Urinary bladder (tissue), 4 donors: ENCODE data around the gene RYR1. TPM values are rescaled to one million over a fixed set of nuclear protein-coding genes. Genes with fewer than 3 reads are reported as not detected.
"Not testable (repeated sequence)": the region's sequence is repeated elsewhere in the genome, so short reads cannot be mapped to it uniquely, and the experiment has no call there.

Source experiments
- DNase-seq: peaks from one replicate; pipeline ENCODE4 v3.0.0-alpha.2; 2015; ENCODE audit errors: extremely low spot score
- H3K27ac ChIP-seq: one replicate; pipeline ENCODE4 v1.5.1; 2013; ENCODE audit warnings: low read depth, mild to moderate bottlenecking, moderate library complexity
- H3K36me3 ChIP-seq: one replicate; pipeline ENCODE4 v1.6.1; 2013; ENCODE audit warnings: mild to moderate bottlenecking, moderate library complexity; ENCODE audit not compliant: insufficient read depth
- H3K4me1 ChIP-seq: one replicate; pipeline ENCODE4 v1.6.1; 2013; ENCODE audit warnings: mild to moderate bottlenecking, moderate library complexity; ENCODE audit not compliant: insufficient read depth
- H3K4me3 ChIP-seq: one replicate; pipeline ENCODE4 v1.5.1; 2013; ENCODE audit warnings: low read depth, low read length
- WGBS: extraction: QIAGEN DNeasy Blood & Tissue Kit; methylation state at CpG from one replicate; pipeline ENCODE4 v1.1.7; 2013; 5-methylcytosine and 5-hydroxymethylcytosine counted together
- polyA plus RNA-seq: library from polyadenylated mRNA; stranded (reverse); fragments of 200-250 nt; gene quantifications from one replicate; pipeline ENCODE4 v1.2.3, GENCODE V29; 2013
- total RNA-seq: library from RNA; depleted of rRNA; stranded (reverse); fragments of >200 nt; gene quantifications from one replicate; pipeline ENCODE4 v1.2.3, GENCODE V29; 2014
- donor health status: healthy with polysubstance abuse.
- donor health status: healthy.

Gene RYR1
- total and polyA plus RNA-seq, 2 donors: 1.1 to 5.3 TPM

DNA sequence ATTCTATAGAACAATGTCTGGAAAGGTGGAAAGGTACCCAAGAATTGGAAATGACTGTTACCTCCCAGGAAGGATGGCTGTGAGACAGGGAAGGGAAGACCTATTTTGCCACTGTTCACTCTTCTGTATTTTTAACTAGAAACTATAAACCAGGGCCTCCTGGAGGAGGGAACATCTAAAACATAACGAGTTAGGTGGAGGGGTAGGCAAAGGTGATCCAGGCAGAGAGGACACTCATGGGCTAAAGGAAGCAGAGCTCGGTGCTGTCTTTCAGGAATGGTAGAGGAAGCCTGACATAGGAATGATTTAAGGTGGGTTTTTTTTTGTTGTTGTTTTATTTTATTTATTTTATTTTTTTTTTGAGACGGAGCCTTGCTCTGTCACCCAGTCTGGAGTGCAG, 191.3 kb downstream of the RYR1 start:
- Histone ChIP-seq H3K4me3 (no peak overlapping the region), H3K36me3 (peaks cover 11% of the 10 kb centered on the region), H3K27ac (no peak overlapping the region), H3K4me1 (no peaks in the 10 kb centered on the region)
- no peak for DNase-seq
- 84% methylated on average over 3 of the region's 3 CpGs for WGBS

DNA sequence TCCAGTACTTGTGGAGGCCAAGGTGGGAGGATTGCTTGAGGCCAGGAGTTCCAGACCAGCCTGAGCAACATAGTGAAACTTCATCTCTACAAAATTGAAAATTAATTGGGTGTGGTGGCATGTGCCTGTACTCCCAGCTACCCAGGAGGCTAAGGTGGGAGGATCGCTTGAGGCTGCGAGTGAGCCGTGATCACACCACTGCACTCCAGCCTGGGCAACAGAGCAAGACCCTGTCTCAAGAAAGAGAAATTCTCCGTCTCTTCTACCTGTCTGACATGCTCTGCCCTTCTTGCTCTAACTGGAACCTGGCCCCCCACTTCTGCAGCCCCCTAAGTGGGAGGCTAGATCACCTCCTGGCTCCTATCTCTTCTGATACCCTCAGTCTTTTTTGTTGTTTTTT, 192.9 kb downstream of the RYR1 start:
- no peaks in the 10 kb centered on the region for H3K4me1 ChIP-seq
- no peak overlapping the region for H3K27ac ChIP-seq
- DNase-seq: no peak
- H3K36me3 ChIP-seq: peaks cover 13% of the 10 kb centered on the region
- WGBS: 97% methylated on average over 4 of the region's 4 CpGs
- H3K4me3 ChIP-seq: no peak overlapping the region

GRCh38 chr19:38629568-38629967, 196.1 kb downstream of the RYR1 start:
- WGBS: 94% methylated on average over 6 of the region's 6 CpGs
- Histone ChIP-seq H3K36me3 (peaks cover 10% of the 10 kb centered on the region), H3K4me3 (no peak overlapping the region), H3K27ac (no peak overlapping the region), H3K4me1 (no peaks in the 10 kb centered on the region)
- DNase-seq: no peak

- H3K27ac ChIP-seq, H3K36me3 ChIP-seq, H3K4me1 ChIP-seq, H3K4me3 ChIP-seq, DNase-seq: not testable (repeated sequence)
- 57% methylated on average over 11 of the region's 11 CpGs for WGBS
These were observed 197.8 kb downstream of the RYR1 start for GRCh38 chr19:38631301-38631700.

GRCh38 chr19:38631811-38632475, 198.5 kb downstream of the RYR1 start:
- 60% methylated on average over 7 of the region's 7 CpGs for WGBS
- not testable (repeated sequence) for H3K4me3 ChIP-seq, H3K36me3 ChIP-seq, H3K27ac ChIP-seq, DNase-seq, H3K4me1 ChIP-seq

DNA sequence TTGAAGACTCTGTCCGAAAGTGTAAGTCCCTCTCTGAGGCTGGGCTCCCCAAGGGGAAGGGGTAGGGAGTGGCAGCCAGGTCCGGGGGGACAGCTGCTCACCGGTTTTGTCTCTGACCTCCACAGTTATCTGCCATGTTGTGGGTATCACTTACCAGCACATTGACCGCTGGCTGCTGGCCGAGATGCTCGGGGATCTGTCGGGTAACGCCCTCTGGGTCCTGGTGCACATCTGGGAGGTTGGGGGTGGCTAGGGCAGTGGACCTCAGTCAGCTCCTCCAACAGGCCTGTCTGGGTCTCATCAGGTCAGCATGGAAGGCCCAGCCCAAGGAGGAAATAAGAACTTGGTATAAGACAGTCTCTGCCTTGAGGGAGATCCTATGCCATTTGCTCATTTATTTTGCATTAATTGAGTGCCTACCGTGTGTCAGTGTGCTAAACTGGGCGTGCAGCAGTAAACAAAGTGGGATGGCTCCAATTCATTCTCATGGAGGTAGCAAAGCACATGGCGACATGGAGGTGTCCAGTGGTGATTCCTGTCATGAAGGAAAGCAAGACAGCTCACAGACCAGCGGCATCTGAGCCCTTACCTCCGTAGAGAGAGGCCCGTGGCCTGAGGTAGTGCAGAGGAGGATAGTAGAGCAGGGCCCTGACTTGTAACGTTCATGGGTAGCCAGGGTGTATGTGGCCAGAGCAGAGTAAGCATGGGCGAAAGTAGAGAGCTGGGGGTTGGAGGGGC, 199.2 kb downstream of the RYR1 start:
- 90% methylated on average over 16 of the region's 16 CpGs for WGBS
- DNase-seq: no peak
- peaks cover 4% of the 10 kb centered on the region for H3K36me3 ChIP-seq
- no peak overlapping the region for H3K4me3 ChIP-seq
- H3K4me1 ChIP-seq: no peaks in the 10 kb centered on the region
- H3K27ac ChIP-seq: no peak overlapping the region

- 64% methylated on average over 17 of the region's 17 CpGs for WGBS
- no peak overlapping the region for H3K27ac ChIP-seq
- DNase-seq: no peak
- peaks cover 1% of the 10 kb centered on the region for H3K36me3 ChIP-seq
- no peak overlapping the region for H3K4me3 ChIP-seq
- no peaks in the 10 kb centered on the region for H3K4me1 ChIP-seq
These were observed 201.4 kb downstream of the RYR1 start for GRCh38 chr19:38634757-38635482.

DNA sequence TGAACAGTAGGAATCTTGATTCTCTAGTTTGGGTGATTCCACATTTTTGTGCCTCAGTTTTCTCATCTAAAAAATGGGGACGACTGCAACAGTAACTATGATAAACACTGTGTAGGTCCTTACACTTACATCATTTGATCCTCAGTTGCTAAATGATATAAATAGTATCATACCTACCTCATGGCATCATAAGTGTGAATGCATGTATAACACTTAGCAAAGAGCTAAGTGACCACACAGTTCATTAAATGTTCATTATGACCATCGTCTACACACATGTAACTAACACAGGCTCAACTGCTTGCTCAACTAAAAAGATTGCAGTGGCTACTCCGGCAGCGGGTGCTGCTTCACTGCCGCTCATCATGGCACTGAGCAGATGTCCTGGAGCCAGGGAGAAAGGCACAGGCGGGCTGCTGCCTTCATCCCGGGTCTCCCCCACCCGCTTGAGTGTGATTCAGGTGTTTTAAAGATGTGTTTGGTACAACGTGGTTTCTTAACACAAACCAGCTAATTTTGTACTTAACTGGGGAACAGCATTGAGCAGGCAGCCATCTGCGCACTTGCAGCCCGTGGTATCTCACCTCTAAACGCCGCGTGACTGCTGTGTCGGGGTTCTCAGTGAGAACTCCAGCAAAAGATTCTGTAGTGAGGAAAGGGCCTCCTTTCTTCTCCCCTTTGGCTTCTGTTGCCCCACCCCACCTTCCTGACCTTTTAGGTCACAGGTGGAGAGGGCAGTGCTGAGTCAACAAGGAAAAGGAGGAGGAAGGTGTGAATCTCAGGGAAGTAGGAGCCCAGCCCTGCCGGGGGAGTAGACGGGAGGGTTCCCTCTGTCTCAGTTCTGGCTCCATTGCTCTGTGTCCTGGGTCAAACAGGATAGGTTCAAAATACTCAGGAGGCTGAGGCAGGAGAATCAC, 202.2 kb downstream of the RYR1 start:
- no peak for DNase-seq
- Histone ChIP-seq H3K27ac (no peak overlapping the region), H3K4me3 (no peak overlapping the region), H3K36me3 (no peaks in the 10 kb centered on the region), H3K4me1 (no peaks in the 10 kb centered on the region)
- WGBS: 85% methylated on average over 17 of the region's 17 CpGs

Other genes starting within 250 kb of the RYR1 start
- gene DPF1, start 209.5 kb upstream of the RYR1 start, total RNA-seq: 1.1 TPM
- gene DPF1, start 209.5 kb upstream of the RYR1 start, polyA plus RNA-seq: 0.24 TPM
- 5.9 TPM for gene PPP1R14A, start 177.3 kb upstream of the RYR1 start, total RNA-seq
- gene PPP1R14A, start 177.3 kb upstream of the RYR1 start, polyA plus RNA-seq: 468 TPM
- gene SPINT2, start 169.1 kb upstream of the RYR1 start, total RNA-seq: 52.0 TPM
- 125 TPM for gene SPINT2, start 169.1 kb upstream of the RYR1 start, polyA plus RNA-seq
- 36.8 TPM for gene C19orf33, start 129.4 kb upstream of the RYR1 start, total RNA-seq
- gene C19orf33, start 129.4 kb upstream of the RYR1 start, polyA plus RNA-seq: 89.0 TPM
- 17.7 TPM for gene YIF1B, start 117.7 kb upstream of the RYR1 start, total RNA-seq
- 34.3 TPM for gene YIF1B, start 117.7 kb upstream of the RYR1 start, polyA plus RNA-seq
- gene KCNK6, start 113.8 kb upstream of the RYR1 start, total RNA-seq: 11.8 TPM
- gene KCNK6, start 113.8 kb upstream of the RYR1 start, polyA plus RNA-seq: 15.8 TPM
- 4.9 TPM for gene CATSPERG, start 97.9 kb upstream of the RYR1 start, total RNA-seq
- gene CATSPERG, start 97.9 kb upstream of the RYR1 start, polyA plus RNA-seq: 1.3 TPM
- gene PSMD8, start 59.1 kb upstream of the RYR1 start, total RNA-seq: 102 TPM
- gene PSMD8, start 59.1 kb upstream of the RYR1 start, polyA plus RNA-seq: 166 TPM
- gene GGN, start 45.7 kb upstream of the RYR1 start, total RNA-seq: not detected
- 0.58 TPM for gene GGN, start 45.7 kb upstream of the RYR1 start, polyA plus RNA-seq
- gene SPRED3, start 45.0 kb upstream of the RYR1 start, total RNA-seq: 0.05 TPM
- 0.72 TPM for gene SPRED3, start 45.0 kb upstream of the RYR1 start, polyA plus RNA-seq
- gene FAM98C, start 30.6 kb upstream of the RYR1 start, total RNA-seq: 5.1 TPM
- gene FAM98C, start 30.6 kb upstream of the RYR1 start, polyA plus RNA-seq: 27.9 TPM
- gene RASGRP4, start 7.5 kb upstream of the RYR1 start, total RNA-seq: 0.95 TPM
- 2.4 TPM for gene RASGRP4, start 7.5 kb upstream of the RYR1 start, polyA plus RNA-seq
- gene MAP4K1, start 184.3 kb downstream of the RYR1 start, total RNA-seq: 2.2 TPM
- 1.9 TPM for gene MAP4K1, start 184.3 kb downstream of the RYR1 start, polyA plus RNA-seq
- 92.4 TPM for gene EIF3K, start 185.5 kb downstream of the RYR1 start, total RNA-seq
- gene EIF3K, start 185.5 kb downstream of the RYR1 start, polyA plus RNA-seq: 373 TPM
- gene ACTN4, start 214.0 kb downstream of the RYR1 start, total RNA-seq: 140 TPM
- gene ACTN4, start 214.0 kb downstream of the RYR1 start, polyA plus RNA-seq: 304 TPM